Fibroblast of the aortic adventitia (primary cell): ENCODE measurements around the gene RBM43. TPM values are rescaled to one million over a fixed set of nuclear protein-coding genes. Genes with fewer than 3 reads are reported as not detected.

Experiments used
- DNase-seq: peaks from one replicate; pipeline ENCODE4 v3.0.0-alpha.2; 2010; ENCODE audit warnings: low read depth
- H3K4me3 ChIP-seq: 2 replicates; pipeline ENCODE4 v1.5.1; 2011; ENCODE audit warnings: low read depth, mild to moderate bottlenecking, control low read depth, low read length, moderate library complexity
- CTCF ChIP-seq: IDR thresholded peaks from 2 replicates; pipeline ENCODE4 v1.5.1; 2011; ENCODE audit warnings: mild to moderate bottlenecking, low read length, control low read depth, inconsistent platforms; ENCODE audit not compliant: insufficient read depth
- total RNA-seq: library from RNA; depleted of rRNA; stranded (reverse); fragments of >200 nt; gene quantifications from 2 replicates; pipeline ENCODE4 v1.2.3, GENCODE V29; 2012; ENCODE audit warnings: low replicate concordance

Gene RBM43
- total RNA-seq, 1 donor = 14.3 TPM

DNA sequence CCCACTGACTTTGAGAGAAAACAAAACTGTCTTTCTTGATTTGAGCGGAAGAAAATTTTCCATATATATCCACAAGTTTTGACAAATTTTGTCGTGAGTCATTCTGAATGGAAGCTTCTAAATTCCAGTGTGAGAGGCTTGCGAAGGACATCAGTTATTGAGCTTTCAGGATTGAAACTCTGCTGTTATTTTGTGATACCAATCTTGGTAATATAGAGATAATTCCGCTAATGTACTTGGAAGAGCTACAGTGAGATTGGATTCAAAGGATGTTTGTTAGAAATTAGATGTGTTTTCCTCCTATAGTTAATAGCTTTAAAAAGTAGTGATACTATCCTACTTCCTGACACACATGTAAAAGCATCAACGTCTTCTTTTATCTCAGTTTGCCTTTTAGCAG is 61.4 kb downstream of the RBM43 start:
- no peak overlapping the region for H3K4me3 ChIP-seq
- no peak for TF ChIP-seq CTCF

GRCh38 chr2:151198645-151199044 is 63.0 kb downstream of the RBM43 start:
- peak; percentile 22 for DNase-seq
- no peak overlapping the region for H3K4me3 ChIP-seq
- no peak for TF ChIP-seq CTCF

More for the DNA sequence above, 61.4 kb downstream of the RBM43 start:
- no peak for DNase-seq

Other genes starting within 250 kb of the RBM43 start
- 22.9 and 24.9 TPM in 2 replicates for gene NMI, start 27.8 kb upstream of the RBM43 start, total RNA-seq
- gene TNFAIP6, start 95.7 kb upstream of the RBM43 start, total RNA-seq = 47.3 and 51.9 TPM in 2 replicates
- 66.7 and 122 TPM in 2 replicates for gene RIF1, start 148.0 kb upstream of the RBM43 start, total RNA-seq